ENCODE measurements around the gene KLHDC9.

KLHDC9 gene

DNA sequence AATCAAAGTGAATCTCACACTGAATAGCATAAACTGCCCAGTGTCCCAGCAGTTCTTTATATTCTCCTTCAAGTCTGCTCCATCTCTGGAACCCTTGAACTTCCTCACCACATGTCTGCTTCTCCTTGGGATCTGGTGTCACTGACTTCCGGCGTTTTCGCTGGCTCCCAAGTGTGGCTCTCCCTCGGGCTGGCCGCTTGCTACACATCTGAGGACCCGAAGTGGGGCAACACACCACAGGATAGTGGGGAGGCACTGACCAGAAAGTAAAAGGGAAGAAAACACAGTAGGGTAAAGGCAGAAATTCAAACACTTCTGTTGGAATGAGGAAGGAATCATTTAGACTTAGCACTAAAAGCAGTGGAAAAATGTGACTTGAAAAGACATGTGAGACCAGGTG lies 24.8 kb downstream of the KLHDC9 start:
- no peaks in the 10 kb centered on the region for H3K27me3 ChIP-seq (ENCODE audit: control insufficient read depth, insufficient read depth, low read length)
- no peaks in the 10 kb centered on the region for H3K9me3 ChIP-seq (ENCODE audit: control insufficient read depth, low read length)
- no peak overlapping the region for H3K9ac ChIP-seq
- peaks cover 3% of the 10 kb centered on the region for H3K79me2 ChIP-seq
- TF ChIP-seq, protein P1, sequence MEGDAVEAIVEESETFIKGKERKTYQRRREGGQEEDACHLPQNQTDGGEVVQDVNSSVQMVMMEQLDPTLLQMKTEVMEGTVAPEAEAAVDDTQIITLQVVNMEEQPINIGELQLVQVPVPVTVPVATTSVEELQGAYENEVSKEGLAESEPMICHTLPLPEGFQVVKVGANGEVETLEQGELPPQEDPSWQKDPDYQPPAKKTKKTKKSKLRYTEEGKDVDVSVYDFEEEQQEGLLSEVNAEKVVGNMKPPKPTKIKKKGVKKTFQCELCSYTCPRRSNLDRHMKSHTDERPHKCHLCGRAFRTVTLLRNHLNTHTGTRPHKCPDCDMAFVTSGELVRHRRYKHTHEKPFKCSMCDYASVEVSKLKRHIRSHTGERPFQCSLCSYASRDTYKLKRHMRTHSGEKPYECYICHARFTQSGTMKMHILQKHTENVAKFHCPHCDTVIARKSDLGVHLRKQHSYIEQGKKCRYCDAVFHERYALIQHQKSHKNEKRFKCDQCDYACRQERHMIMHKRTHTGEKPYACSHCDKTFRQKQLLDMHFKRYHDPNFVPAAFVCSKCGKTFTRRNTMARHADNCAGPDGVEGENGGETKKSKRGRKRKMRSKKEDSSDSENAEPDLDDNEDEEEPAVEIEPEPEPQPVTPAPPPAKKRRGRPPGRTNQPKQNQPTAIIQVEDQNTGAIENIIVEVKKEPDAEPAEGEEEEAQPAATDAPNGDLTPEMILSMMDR (IDR thresholded peaks at IDR 0.05) = no peak
- no peak overlapping the region for H3K4me3 ChIP-seq (ENCODE audit: low read depth, low read length)
- no peak overlapping the region for H2AFZ ChIP-seq
- peaks cover 13% of the 10 kb centered on the region for H3K4me1 ChIP-seq
- no peaks in the 10 kb centered on the region for H3K36me3 ChIP-seq (ENCODE audit: control insufficient read depth, insufficient read depth, low read length)
- H3K4me2 ChIP-seq (ENCODE audit: low read length) = no peak overlapping the region
- H3K27ac ChIP-seq = no peak overlapping the region

DNA sequence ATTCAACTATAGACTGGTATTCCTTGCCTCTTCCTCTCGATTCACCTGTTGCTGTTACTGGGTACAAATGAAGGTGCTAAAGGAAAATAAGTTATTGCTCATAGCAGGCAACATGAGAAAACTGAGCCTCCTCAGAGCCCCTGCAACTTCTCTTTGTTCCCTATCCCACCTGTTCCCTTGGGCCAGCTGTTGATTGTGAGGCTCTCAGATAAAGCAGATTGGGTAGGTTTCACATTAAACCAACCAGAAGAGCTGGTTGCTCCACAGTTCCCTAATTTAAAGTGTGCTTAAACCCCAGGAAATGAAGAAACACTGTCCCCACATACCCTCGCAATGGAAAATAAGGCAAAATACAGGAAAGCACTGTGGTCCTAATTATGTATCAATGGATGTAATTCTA lies 29.5 kb downstream of the KLHDC9 start:
- no peaks in the 10 kb centered on the region for H3K9me3 ChIP-seq (ENCODE audit: control insufficient read depth, low read length)
- peaks cover 4% of the 10 kb centered on the region for H3K4me1 ChIP-seq
- H2AFZ ChIP-seq = no peak overlapping the region
- no peak overlapping the region for H3K4me3 ChIP-seq (ENCODE audit: low read depth, low read length)
- no peak overlapping the region for H3K4me2 ChIP-seq (ENCODE audit: low read length)
- H3K27ac ChIP-seq = no peak overlapping the region
- H3K27me3 ChIP-seq (ENCODE audit: control insufficient read depth, insufficient read depth, low read length) = no peaks in the 10 kb centered on the region
- H3K79me2 ChIP-seq = no peaks in the 10 kb centered on the region
- H3K36me3 ChIP-seq (ENCODE audit: control insufficient read depth, insufficient read depth, low read length) = no peaks in the 10 kb centered on the region
- no peak overlapping the region for H3K9ac ChIP-seq
- TF ChIP-seq, protein P1 (IDR thresholded peaks at IDR 0.05) = no peak

DNA sequence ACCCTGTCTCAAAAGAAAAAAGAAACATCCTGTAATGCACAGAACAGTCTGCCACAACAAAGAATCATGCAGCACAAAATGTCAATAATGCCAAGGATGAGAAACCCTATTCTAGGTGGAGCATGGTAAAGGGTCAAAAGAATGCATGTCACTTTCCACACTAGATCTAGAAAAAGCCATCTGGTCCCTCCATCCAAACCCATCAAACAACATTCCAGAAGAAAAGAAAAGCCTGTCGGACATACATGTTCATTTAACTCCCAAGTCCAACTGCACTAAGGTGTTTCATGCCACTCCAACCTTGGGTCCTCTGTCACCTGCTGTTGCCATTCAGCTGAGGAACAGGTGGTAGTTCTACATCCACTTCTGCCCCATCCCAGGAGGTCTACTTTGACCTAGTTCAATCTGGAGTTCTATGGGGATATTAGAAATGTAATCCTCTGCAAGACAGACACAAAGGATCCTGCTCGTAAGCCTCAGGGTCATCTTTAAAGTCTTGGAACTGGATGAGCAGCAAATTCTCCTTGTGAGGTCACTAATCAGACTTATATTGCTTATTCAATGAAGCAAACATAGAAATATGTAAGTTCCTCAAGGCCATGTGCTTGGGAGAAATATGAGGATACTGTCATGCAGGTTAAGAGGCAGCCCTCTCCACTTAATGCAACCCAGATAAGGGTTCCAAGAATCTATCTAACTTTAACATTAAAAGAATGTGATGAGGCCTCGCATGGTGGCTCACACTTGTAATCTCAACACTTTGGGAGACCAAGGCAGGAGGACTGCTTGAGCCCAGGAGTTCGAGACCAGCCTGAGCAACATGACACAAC lies 30.6 kb downstream of the KLHDC9 start:
- H3K9ac ChIP-seq = no peak overlapping the region
- TF ChIP-seq, protein P1 (IDR thresholded peaks at IDR 0.05) = no peak
- no peak overlapping the region for H3K27ac ChIP-seq
- no peak overlapping the region for H2AFZ ChIP-seq
- H3K4me3 ChIP-seq (ENCODE audit: low read depth, low read length) = no peak overlapping the region
- H3K4me1 ChIP-seq = peaks cover 4% of the 10 kb centered on the region
- H3K9me3 ChIP-seq (ENCODE audit: control insufficient read depth, low read length) = no peaks in the 10 kb centered on the region
- H3K27me3 ChIP-seq (ENCODE audit: control insufficient read depth, insufficient read depth, low read length) = no peaks in the 10 kb centered on the region
- no peaks in the 10 kb centered on the region for H3K36me3 ChIP-seq (ENCODE audit: control insufficient read depth, insufficient read depth, low read length)
- H3K4me2 ChIP-seq (ENCODE audit: low read length) = no peak overlapping the region
- H3K79me2 ChIP-seq = no peaks in the 10 kb centered on the region

GRCh38 chr1:161130266-161130665 lies 32.1 kb downstream of the KLHDC9 start:
- no peak overlapping the region for H3K4me2 ChIP-seq (ENCODE audit: low read length)
- H2AFZ ChIP-seq = no peak overlapping the region
- H3K36me3 ChIP-seq (ENCODE audit: control insufficient read depth, insufficient read depth, low read length) = no peaks in the 10 kb centered on the region
- TF ChIP-seq, protein P1 (IDR thresholded peaks at IDR 0.05) = no peak
- no peak overlapping the region for H3K4me3 ChIP-seq (ENCODE audit: low read depth, low read length)
- no peak overlapping the region for H3K9ac ChIP-seq
- H3K27me3 ChIP-seq (ENCODE audit: control insufficient read depth, insufficient read depth, low read length) = no peaks in the 10 kb centered on the region
- H3K27ac ChIP-seq = peak overlapping the region; percentile 24
- no peaks in the 10 kb centered on the region for H3K9me3 ChIP-seq (ENCODE audit: control insufficient read depth, low read length)
- H3K4me1 ChIP-seq = peaks cover 4% of the 10 kb centered on the region
- no peaks in the 10 kb centered on the region for H3K79me2 ChIP-seq
